GM19193 (cell line): ENCODE measurements around the gene CLDN9.

Experiments used
- POLR2A ChIP-seq: IDR thresholded peaks from 4 replicates; pipeline ENCODE4 v1.6.1; 2011; ENCODE audit not compliant: insufficient read depth, insufficient read length; ENCODE audit errors: extremely low read depth

CLDN9 gene

DNA sequence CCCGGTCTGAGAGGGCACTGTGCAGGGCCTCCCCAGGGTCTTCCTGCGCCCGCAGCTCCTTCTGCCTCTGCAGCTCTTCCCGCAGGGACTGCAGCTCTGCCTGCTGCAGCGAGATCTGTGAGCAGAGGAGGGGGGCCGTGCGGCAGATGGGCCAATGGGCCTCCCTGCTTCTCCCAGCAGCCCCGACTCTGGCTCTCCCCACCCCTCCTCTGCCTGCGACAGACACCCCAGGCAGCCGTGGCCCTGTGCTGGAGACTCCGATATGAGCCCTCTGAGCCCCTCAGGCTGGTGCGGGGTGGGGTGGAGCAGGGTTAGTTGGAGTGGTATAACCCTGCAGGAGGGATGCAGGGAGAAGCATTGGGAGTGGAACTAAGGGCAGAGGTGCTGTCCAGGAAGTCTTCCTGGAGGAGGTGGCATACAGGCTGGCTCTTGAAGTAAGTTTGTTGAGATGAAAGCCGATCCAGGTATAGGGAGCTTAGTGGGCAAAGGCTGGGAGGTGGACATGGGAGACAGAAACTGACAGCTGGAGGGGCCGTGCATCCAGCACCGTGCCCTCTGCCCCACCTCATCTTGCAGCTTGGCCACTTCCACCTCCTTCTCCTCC, 16.1 kb downstream of the CLDN9 start:
- no peak for TF ChIP-seq POLR2A

GRCh38 chr16:3029491-3030221, 16.9 kb downstream of the CLDN9 start:
- TF ChIP-seq POLR2A = no peak

DNA sequence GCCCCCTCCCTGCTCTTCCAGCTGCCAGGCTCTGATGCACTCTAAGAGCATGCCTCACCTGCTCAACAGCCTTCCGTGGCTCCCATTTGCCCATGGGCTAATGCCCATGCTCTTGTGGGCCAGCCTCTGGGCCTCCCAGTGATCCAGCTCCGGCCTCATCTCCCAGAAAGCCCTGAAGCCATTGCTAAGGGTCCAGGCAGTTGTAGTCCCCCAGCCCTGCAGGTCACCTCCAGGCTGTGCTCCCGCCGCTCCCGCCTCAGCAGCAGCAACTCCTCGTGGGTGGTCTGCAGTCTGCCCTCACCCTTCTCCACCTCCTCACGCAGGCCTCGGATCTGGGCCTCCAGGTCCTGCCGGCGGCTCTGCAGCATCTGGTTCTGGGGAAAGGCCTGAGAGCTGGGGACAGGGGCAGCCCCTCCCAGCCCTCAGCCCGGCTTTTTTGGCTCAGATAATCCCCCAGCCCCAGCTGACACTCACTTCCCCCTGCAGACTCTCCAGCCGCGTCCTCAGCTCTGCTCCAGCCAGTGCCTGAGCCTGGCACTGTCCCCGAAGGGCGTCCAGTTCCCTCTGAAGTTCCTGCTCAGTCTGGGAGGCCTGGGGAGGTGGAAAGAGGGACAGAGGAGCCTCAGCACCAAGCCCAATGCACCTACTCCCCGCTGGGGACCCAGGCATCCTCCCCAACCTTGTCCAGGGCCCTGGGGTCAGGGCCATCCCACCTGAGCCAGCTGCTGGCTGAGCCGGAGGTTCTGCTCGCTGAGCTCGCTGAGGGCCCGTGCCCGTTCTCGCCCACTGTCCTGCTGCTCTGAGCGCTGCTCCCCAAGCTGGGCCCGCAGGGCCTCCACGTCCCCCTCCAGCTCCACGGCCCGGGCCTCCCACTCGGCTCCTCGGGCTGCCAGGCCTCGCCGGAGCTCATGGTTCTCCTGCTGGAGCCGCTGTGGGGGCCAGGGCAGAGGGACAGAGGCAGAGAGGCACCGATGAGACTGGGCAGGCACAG, 17.8 kb downstream of the CLDN9 start:
- TF ChIP-seq POLR2A = no peak

- TF ChIP-seq POLR2A = no peak
Observed at GRCh38 chr16:3032624-3033023, 19.9 kb downstream of the CLDN9 start.

DNA sequence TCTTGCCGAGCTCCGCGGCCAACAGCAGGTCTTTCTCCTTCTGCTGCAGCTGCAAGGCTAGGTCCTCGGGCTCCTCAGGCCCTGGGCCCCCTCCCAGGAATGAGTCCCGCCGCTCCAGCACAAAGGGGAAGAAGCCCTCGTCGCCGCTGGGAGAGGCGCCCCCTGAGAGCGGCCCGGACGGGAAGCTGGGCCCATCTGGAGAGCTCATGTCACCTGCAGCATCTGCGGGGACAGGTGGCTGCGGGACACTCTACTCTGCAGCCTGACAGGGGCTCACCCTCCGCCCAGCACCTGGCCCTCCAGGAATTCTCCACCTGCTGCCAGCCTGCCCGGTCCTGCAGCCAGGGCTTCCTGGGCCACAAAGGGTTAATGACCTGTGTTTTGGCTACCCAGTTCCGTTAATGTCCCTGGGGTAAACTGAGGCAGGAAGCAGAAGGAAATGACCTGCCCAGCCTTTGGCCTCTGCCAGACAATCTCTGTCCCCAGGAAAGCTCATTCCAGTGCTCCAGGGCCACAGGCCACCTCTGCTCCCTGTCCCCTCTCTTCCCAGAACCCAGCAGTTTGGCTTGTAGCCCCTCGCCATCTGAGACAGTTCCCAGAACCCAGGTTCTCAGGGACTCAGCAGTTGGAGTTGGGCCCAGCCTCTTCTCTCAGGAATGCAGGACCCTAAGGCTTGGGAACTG, 22.7 kb downstream of the CLDN9 start:
- TF ChIP-seq POLR2A = no peak

DNA sequence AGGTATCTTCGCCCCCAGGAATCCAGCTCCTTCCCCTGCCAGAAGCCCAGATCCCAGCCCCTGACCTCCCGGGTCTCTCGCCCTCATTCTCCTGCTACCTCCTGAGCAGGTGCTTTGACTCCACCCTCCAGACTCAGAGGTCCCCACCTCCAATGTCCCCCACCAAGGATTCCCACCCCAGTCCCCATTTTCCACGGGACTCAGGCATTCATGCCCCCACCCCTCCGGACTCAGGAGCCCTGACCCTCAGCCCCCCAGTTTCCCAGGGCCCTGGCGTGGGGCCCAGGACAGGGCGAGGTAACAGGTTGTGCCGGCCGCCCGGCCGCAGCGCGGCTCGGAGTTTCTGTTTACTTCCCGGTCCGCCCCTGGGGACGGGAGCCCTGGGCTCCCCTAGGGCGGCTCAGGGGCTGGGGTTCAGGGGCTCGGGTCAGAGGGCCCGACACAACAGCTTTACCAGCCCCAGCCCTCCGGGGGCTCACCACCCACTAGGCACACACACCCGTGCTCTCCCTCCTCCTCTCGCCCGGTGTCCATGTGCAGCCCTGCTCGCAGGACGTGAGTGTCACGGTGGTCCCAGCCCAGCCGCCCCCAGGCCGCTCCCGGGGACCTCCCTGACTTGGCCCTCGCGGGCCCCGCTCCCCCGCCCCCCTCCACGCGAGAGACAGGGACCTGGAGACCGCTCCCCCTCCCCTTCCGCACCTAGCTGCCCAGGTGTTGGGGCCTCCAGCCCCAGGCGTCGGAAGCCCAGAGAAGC, 23.4 kb downstream of the CLDN9 start:
- TF ChIP-seq POLR2A = no peak

DNA sequence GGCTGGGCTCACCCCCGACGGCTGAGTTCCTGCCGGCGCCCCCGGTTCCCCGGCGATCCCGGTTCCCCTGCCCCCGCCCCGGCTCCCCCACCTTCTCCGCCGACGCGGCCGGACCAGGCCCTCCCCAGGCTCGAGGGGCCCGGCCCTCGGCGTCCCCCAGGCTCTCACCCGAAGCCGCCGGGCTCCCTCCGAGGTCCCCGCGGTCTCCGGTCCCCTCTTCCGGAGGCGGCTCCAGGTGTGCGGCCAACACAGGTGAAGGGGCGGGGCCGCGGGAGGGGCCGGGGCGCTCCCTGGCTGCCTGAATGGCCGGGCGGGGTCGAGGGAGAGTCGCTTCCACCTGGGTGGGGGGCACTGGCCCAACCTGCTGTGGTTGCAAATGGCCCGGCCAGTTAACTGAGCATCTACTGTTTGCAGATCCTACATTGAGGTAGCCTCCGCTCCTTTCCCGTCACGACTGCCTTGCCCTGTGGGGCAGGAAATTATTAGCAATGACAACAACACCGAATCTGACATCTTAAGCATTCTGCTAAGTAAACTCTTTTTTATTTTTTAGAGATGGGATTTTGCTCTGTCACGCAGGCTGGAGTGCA, 24.1 kb downstream of the CLDN9 start, which contains the start of gene BICDL2:
BICDL2 (minus strand) TSS at position 219 of the 590 bp plus-strand sequence. CDS start 1,448 bp downstream, outside the sequence.
- TF ChIP-seq POLR2A = no peak

GRCh38 chr16:3038256-3038655, 25.5 kb downstream of the CLDN9 start:
- no peak for TF ChIP-seq POLR2A

GRCh38 chr16:3038896-3039295, 26.2 kb downstream of the CLDN9 start:
- no peak for TF ChIP-seq POLR2A

DNA sequence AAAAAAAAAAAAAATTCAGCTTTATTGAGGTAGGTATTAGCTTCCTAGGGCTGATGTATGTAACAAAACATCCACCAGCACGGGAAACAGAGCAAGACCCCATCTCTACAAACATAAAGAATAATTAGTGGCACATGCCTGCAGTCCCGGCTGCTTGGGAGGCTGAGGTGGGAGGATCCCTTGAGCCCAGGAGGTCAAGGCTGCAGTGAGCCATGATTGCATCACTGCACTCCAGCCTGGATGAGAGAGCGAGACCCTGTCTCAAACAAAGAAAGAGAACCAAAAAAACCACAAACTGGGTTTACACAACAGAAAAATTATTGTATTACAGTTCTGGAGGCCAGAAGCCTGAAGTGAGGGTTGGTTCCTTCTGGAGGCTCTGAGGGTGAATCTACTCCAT, 29.7 kb downstream of the CLDN9 start:
- TF ChIP-seq POLR2A = no peak

DNA sequence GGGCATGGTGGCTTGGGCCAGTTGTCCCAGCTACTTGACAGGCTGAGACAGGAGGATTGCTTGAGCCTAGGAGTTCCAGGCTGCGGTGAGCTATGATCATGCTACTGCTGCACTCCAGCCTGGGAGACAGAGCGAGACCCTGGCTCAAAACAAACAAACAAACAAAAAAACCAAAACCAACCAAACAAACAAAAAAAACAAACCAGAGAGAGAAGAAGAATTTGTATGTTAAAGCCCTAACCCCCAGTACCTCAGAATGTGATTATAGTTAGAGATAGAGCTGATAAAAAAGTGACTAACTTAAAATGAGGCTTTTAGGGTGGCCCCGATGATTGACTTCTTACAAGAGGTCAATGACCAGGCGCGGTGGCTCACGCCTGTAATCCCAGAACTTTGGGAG, 32.0 kb downstream of the CLDN9 start:
- TF ChIP-seq POLR2A = no peak

- TF ChIP-seq POLR2A = no peak
Observed at GRCh38 chr16:3045758-3046640, 33.3 kb downstream of the CLDN9 start, which contains the start of gene MMP25. MMP25 (plus strand) TSS chr16:3046561; CDS start chr16:3046918, 357 bp downstream.
